ENCODE data around the gene TXNRD3. TPM values are rescaled to one million over a fixed set of nuclear protein-coding genes. Genes with fewer than 3 reads are reported as not detected.
A peak's percentile ranks its signal among the peaks of the same experiment; 100 is the strongest.

The TXNRD3 gene
- total RNA-seq, 1 experiment from 2014 or later: 7.4 TPM

GRCh38 chr3:126679831-126680666 lies 25.1 kb upstream of the TXNRD3 start:
- Histone ChIP-seq H3K4me1 (replicated peaks) (peaks cover 6% of the 10 kb centered on the region), H3K27ac (no peak overlapping the region), H3K9me3 (replicated peaks) (no peaks in the 10 kb centered on the region), H3K4me3 (no peak overlapping the region), H3K36me3 (no peaks in the 10 kb centered on the region), H3K27me3 (replicated peaks) (peaks cover 5% of the 10 kb centered on the region; the same call in 1 of the 2 replicates)
- no peak for DNase-seq (ENCODE audit: low read depth in 1 of 2, low spot score in 2 of 2)

- peaks cover 5% of the 10 kb centered on the region; the same call in 1 of the 2 replicates for H3K27me3 ChIP-seq (replicated peaks)
- H3K27ac ChIP-seq: no peak overlapping the region
- no peaks in the 10 kb centered on the region for H3K9me3 ChIP-seq (replicated peaks)
- DNase-seq (ENCODE audit: low read depth in 1 of 2, low spot score in 2 of 2): peak; percentile 79 to 83
- H3K4me3 ChIP-seq: no peak overlapping the region
- H3K36me3 ChIP-seq: no peaks in the 10 kb centered on the region
- peaks cover 6% of the 10 kb centered on the region for H3K4me1 ChIP-seq (replicated peaks)
Measured at GRCh38 chr3:126679318-126679751, 24.4 kb upstream of the TXNRD3 start.

- Histone ChIP-seq H3K27me3 (replicated peaks) (peaks cover 5% of the 10 kb centered on the region; the same call in 1 of the 2 replicates), H3K4me1 (replicated peaks) (peaks cover 6% of the 10 kb centered on the region), H3K36me3 (no peaks in the 10 kb centered on the region), H3K27ac (no peak overlapping the region), H3K9me3 (replicated peaks) (no peaks in the 10 kb centered on the region; the same call in 1 of the 2 replicates), H3K4me3 (no peak overlapping the region)
- DNase-seq (ENCODE audit: low read depth in 1 of 2, low spot score in 2 of 2): no peak
Measured at GRCh38 chr3:126678693-126679317, 23.9 kb upstream of the TXNRD3 start.

GRCh38 chr3:126677862-126678503 lies 23.1 kb upstream of the TXNRD3 start:
- no peak for DNase-seq (ENCODE audit: low read depth in 1 of 2, low spot score in 2 of 2)

GRCh38 chr3:126676919-126677705 lies 22.2 kb upstream of the TXNRD3 start:
- Histone ChIP-seq H3K27me3 (replicated peaks) (peaks cover 5% of the 10 kb centered on the region; the same call in 1 of the 2 replicates), H3K36me3 (no peaks in the 10 kb centered on the region), H3K4me3 (no peak overlapping the region), H3K27ac (no peak overlapping the region), H3K9me3 (replicated peaks) (no peaks in the 10 kb centered on the region; the same call in 1 of the 2 replicates), H3K4me1 (replicated peaks) (peaks cover 6% of the 10 kb centered on the region)
- no peak for DNase-seq (ENCODE audit: low read depth in 1 of 2, low spot score in 2 of 2)

More at GRCh38 chr3:126677862-126678503, 23.1 kb upstream of the TXNRD3 start:
- H3K27ac ChIP-seq: no peak overlapping the region
- H3K4me3 ChIP-seq: no peak overlapping the region
- H3K27me3 ChIP-seq (replicated peaks): peaks cover 5% of the 10 kb centered on the region; the same call in 1 of the 2 replicates
- H3K36me3 ChIP-seq: no peaks in the 10 kb centered on the region
- H3K9me3 ChIP-seq (replicated peaks): no peaks in the 10 kb centered on the region; the same call in 1 of the 2 replicates
- H3K4me1 ChIP-seq (replicated peaks): peaks cover 6% of the 10 kb centered on the region

- Histone ChIP-seq H3K9me3 (replicated peaks) (no peaks in the 10 kb centered on the region; the same call in 1 of the 2 replicates), H3K36me3 (no peaks in the 10 kb centered on the region), H3K4me1 (replicated peaks) (no peaks in the 10 kb centered on the region), H3K4me3 (no peak overlapping the region), H3K27me3 (replicated peaks) (peaks cover 5% of the 10 kb centered on the region; the same call in 1 of the 2 replicates), H3K27ac (no peak overlapping the region)
- DNase-seq (ENCODE audit: low read depth in 1 of 2, low spot score in 2 of 2): no peak
Measured at GRCh38 chr3:126672741-126673140, 17.8 kb upstream of the TXNRD3 start.

GRCh38 chr3:126672340-126672739 lies 17.4 kb upstream of the TXNRD3 start:
- Histone ChIP-seq H3K27ac (no peak overlapping the region), H3K9me3 (replicated peaks) (no peaks in the 10 kb centered on the region; the same call in 1 of the 2 replicates), H3K36me3 (no peaks in the 10 kb centered on the region), H3K27me3 (replicated peaks) (peaks cover 5% of the 10 kb centered on the region; the same call in 1 of the 2 replicates), H3K4me3 (no peak overlapping the region), H3K4me1 (replicated peaks) (no peaks in the 10 kb centered on the region)
- DNase-seq (ENCODE audit: low read depth in 1 of 2, low spot score in 2 of 2): no peak

GRCh38 chr3:126671521-126671920 lies 16.6 kb upstream of the TXNRD3 start:
- DNase-seq (ENCODE audit: low read depth in 1 of 2, low spot score in 2 of 2): no peak
- Histone ChIP-seq H3K36me3 (no peaks in the 10 kb centered on the region), H3K27ac (no peak overlapping the region), H3K4me3 (no peak overlapping the region), H3K27me3 (replicated peaks) (no peaks in the 10 kb centered on the region; the same call in 1 of the 2 replicates), H3K9me3 (replicated peaks) (no peaks in the 10 kb centered on the region; the same call in 1 of the 2 replicates), H3K4me1 (replicated peaks) (no peaks in the 10 kb centered on the region)

- Histone ChIP-seq H3K4me1 (replicated peaks) (peaks cover 4% of the 10 kb centered on the region; the same call in 1 of the 2 replicates), H3K36me3 (no peaks in the 10 kb centered on the region), H3K4me3 (no peak overlapping the region), H3K27me3 (replicated peaks) (no peaks in the 10 kb centered on the region), H3K27ac (no peak overlapping the region), H3K9me3 (replicated peaks) (no peaks in the 10 kb centered on the region; the same call in 1 of the 2 replicates)
- DNase-seq (ENCODE audit: low read depth in 1 of 2, low spot score in 2 of 2): no peak
Measured at GRCh38 chr3:126668450-126669401, 13.8 kb upstream of the TXNRD3 start.

GRCh38 chr3:126667631-126668449 lies 12.9 kb upstream of the TXNRD3 start:
- no peak for DNase-seq (ENCODE audit: low read depth in 1 of 2, low spot score in 2 of 2)
- H3K36me3 ChIP-seq: no peaks in the 10 kb centered on the region
- H3K27me3 ChIP-seq (replicated peaks): no peaks in the 10 kb centered on the region
- no peak overlapping the region for H3K4me3 ChIP-seq
- no peak overlapping the region for H3K27ac ChIP-seq
- no peaks in the 10 kb centered on the region for H3K9me3 ChIP-seq (replicated peaks)
- H3K4me1 ChIP-seq (replicated peaks): peaks cover 4% of the 10 kb centered on the region; the same call in 1 of the 2 replicates

- Histone ChIP-seq H3K27me3 (replicated peaks) (no peaks in the 10 kb centered on the region), H3K27ac (no peak overlapping the region), H3K4me3 (no peak overlapping the region), H3K4me1 (replicated peaks) (peaks cover 4% of the 10 kb centered on the region; the same call in 1 of the 2 replicates), H3K36me3 (no peaks in the 10 kb centered on the region), H3K9me3 (replicated peaks) (no peaks in the 10 kb centered on the region)
- no peak for DNase-seq (ENCODE audit: low read depth in 1 of 2, low spot score in 2 of 2)
Measured at GRCh38 chr3:126666658-126667528, 12.0 kb upstream of the TXNRD3 start.
